ENCODE results near the gene MED9. TPM values are rescaled to one million over a fixed set of nuclear protein-coding genes. Genes with fewer than 3 reads are reported as not detected.
A peak's percentile ranks its signal among the peaks of the same experiment; 100 is the strongest.

Gene MED9
- total RNA-seq, 1 donor from 2014 or later = 19.3 TPM

DNA sequence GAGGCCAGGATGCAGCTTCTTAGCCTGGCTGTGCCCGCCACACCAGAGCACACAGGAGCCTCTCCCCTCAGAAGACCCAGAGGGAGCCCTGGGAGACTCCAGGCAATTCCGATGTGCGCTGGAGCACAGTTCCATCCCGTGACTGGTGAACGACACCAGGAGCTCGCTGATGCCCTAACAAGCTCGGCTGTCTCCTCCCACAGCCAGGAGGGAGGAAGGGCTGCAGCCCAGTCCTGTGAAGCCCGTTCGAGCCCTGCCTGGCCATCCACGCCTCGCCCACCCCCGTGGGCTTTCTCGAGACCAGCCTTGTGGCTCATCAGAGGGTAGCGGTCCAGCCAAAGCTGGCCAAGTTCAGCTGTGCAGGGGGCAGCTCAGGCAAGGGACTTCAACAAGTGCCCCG, 41.2 kb downstream of the MED9 start:
- no peaks in the 10 kb centered on the region for H3K9me3 Mint-ChIP-seq
- no peak for DNase-seq (ENCODE audit: extremely low spot score, unreplicated experiment)
- H3K36me3 Mint-ChIP-seq = no peaks in the 10 kb centered on the region
- no peaks in the 10 kb centered on the region for H3K27me3 Mint-ChIP-seq
- no peak overlapping the region for H3K27ac Mint-ChIP-seq
- H3K4me1 Mint-ChIP-seq (ENCODE audit: unreplicated experiment) = peaks cover 26% of the 10 kb centered on the region
- TF ChIP-seq, protein P1, sequence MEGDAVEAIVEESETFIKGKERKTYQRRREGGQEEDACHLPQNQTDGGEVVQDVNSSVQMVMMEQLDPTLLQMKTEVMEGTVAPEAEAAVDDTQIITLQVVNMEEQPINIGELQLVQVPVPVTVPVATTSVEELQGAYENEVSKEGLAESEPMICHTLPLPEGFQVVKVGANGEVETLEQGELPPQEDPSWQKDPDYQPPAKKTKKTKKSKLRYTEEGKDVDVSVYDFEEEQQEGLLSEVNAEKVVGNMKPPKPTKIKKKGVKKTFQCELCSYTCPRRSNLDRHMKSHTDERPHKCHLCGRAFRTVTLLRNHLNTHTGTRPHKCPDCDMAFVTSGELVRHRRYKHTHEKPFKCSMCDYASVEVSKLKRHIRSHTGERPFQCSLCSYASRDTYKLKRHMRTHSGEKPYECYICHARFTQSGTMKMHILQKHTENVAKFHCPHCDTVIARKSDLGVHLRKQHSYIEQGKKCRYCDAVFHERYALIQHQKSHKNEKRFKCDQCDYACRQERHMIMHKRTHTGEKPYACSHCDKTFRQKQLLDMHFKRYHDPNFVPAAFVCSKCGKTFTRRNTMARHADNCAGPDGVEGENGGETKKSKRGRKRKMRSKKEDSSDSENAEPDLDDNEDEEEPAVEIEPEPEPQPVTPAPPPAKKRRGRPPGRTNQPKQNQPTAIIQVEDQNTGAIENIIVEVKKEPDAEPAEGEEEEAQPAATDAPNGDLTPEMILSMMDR (conservative IDR thresholded peaks at IDR 0.05) = no peak
- H3K4me3 Mint-ChIP-seq = no peak overlapping the region

DNA sequence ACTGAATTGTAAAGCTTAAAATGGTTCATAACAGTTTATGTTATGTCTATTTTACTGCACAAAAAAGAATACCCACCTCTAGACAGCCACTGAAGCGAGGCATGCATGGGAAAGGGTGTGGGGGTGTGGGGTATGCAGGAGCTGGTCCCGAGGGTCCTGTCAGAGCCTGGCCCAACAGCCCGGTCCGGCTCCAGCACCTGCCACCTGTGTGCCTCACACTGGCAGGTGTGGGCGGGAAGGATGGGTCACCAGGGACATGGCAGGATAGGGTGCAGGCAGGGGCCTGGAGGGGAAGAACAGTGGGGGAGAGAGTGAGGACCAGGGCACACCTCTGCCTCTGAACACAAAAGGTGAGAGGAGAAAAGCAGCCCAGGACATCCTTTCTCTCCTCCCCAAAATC, 42.2 kb downstream of the MED9 start:
- Mint-ChIP-seq H3K4me1 (ENCODE audit: unreplicated experiment) (peaks cover 29% of the 10 kb centered on the region), H3K9me3 (no peaks in the 10 kb centered on the region), H3K4me3 (no peak overlapping the region), H3K27me3 (no peaks in the 10 kb centered on the region), H3K27ac (peak overlapping the region; percentile 31), H3K36me3 (no peaks in the 10 kb centered on the region)
- TF ChIP-seq, protein P1 (conservative IDR thresholded peaks at IDR 0.05) = no peak
- no peak for DNase-seq (ENCODE audit: extremely low spot score, unreplicated experiment)

DNA sequence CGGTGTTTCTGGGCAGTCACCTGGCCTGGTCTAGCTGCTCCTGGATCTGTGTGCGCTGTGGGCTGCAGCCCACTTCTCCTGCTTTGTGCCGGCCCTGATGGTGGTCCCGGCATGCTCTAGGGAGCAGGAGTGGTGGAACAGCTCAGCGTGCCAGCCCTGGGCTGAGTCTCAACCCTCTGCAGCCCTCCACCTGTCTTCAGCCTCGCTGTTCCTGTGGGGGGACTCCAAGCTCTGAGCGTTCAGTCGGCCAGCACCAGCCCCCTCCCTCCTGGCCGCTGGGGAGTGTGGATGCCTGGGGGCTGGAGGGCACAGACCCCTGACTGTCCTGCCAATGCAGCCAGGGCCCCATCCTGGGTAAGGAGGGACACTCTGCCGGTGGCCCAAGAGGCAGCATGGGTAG, 43.1 kb downstream of the MED9 start:
- Mint-ChIP-seq H3K27me3 (no peaks in the 10 kb centered on the region), H3K4me1 (ENCODE audit: unreplicated experiment) (peaks cover 29% of the 10 kb centered on the region), H3K36me3 (no peaks in the 10 kb centered on the region), H3K9me3 (no peaks in the 10 kb centered on the region), H3K4me3 (no peak overlapping the region), H3K27ac (no peak overlapping the region)
- TF ChIP-seq, protein P1 (conservative IDR thresholded peaks at IDR 0.05) = no peak
- DNase-seq (ENCODE audit: extremely low spot score, unreplicated experiment) = no peak

DNA sequence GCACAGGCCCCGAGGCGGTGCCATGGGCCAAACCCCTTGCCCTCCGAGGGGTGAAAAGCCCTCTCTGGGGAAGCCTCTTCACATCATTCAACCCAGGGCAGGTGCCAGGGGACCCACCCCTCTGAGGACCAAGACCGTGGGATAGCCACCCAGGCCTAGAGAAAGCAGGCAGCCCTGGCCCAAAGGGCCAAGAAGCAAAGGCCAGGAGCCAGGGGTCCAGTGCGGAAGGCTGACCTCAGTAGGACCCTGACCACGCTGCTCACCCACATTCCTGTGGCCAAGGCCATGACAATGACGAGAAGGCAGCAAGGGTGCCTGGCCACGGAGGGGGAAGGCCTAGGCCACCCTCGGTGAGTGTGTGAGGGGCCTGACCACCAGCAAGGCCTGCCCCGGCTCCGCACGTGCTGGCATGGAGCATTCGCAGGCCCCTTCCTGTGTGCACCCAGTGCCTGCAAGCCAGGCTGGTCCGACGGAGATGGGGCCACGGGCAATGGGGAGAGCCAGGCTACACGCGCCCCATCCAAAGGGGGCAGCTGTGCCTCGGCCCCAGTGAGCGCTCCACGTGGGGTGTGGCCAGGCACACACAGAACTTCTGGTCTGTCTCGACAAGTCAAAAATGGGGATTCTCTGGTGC, 43.9 kb downstream of the MED9 start:
- no peak for DNase-seq (ENCODE audit: extremely low spot score, unreplicated experiment)
- Mint-ChIP-seq H3K27ac (no peak overlapping the region), H3K4me3 (no peak overlapping the region), H3K4me1 (ENCODE audit: unreplicated experiment) (peaks cover 25% of the 10 kb centered on the region), H3K9me3 (no peaks in the 10 kb centered on the region), H3K27me3 (no peaks in the 10 kb centered on the region), H3K36me3 (no peaks in the 10 kb centered on the region)
- TF ChIP-seq, protein P1 (conservative IDR thresholded peaks at IDR 0.05) = no peak

DNA sequence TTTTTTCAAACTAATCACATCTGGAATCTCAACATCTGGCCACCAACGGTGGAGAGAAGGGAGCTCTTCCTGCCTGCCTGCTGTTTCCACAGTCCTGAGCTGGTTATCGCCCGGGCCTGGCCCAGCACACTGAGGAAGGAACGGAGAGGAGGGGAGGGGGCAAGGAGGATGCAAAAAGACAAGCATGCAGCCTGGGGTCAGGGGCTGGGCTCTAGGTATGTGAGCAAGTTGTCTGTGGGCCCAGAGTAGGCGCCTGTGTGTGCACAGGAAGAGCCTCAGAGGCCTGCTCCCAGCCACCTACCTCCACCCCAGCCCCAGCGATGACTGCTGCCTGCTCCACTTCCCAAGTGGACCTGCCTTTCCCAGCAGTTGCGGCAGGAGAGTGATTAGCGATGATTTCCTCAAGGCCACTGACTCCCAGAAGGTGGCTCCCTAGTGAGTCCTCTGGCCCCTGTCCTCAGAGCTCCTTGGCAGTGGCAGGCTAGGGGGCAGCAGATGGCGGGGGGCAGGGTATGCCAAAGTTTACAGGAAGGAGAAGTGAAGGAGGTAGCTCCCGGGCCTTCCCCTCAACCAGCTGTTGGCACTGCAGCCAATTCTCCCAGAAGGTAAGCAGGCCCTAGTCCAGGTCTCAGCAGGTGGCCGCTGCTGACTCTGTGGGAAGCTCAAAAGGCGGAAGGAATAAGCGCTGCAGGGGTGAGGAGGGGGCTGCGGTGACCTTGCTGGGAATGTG, 46.4 kb downstream of the MED9 start:
- H3K27ac Mint-ChIP-seq = peak overlapping the region; percentile 51
- H3K9me3 Mint-ChIP-seq = no peaks in the 10 kb centered on the region
- no peaks in the 10 kb centered on the region for H3K27me3 Mint-ChIP-seq
- TF ChIP-seq, protein P1 (conservative IDR thresholded peaks at IDR 0.05) = no peak
- DNase-seq (ENCODE audit: extremely low spot score, unreplicated experiment) = no peak
- no peaks in the 10 kb centered on the region for H3K36me3 Mint-ChIP-seq
- H3K4me3 Mint-ChIP-seq = peak overlapping the region; percentile 28
- H3K4me1 Mint-ChIP-seq (ENCODE audit: unreplicated experiment) = peaks cover 19% of the 10 kb centered on the region
